IPS DF 6.9 (cell line): ENCODE data around the gene SENP1.

Experiments used
- DNase-seq: peaks from one replicate; pipeline ENCODE4 v3.0.0-alpha.2; 2013; ENCODE audit warnings: low read depth, low spot score
- H3K27ac ChIP-seq: one replicate; pipeline ENCODE4 v1.5.1; 2013; ENCODE audit warnings: low read length, control low read depth
- H3K27me3 ChIP-seq: 2 replicates; pipeline ENCODE4 v1.6.1; 2013; ENCODE audit warnings: mild to moderate bottlenecking, low read length; ENCODE audit not compliant: control insufficient read depth, insufficient read depth
- H3K36me3 ChIP-seq: 2 replicates; pipeline ENCODE4 v1.6.1; 2013; ENCODE audit warnings: low read length; ENCODE audit not compliant: control insufficient read depth, insufficient read depth
- H3K4me1 ChIP-seq: 2 replicates; pipeline ENCODE4 v1.6.1; 2013; ENCODE audit warnings: low read length; ENCODE audit not compliant: control insufficient read depth, insufficient read depth
- H3K4me3 ChIP-seq: 2 replicates; pipeline ENCODE4 v1.5.1; 2013; ENCODE audit warnings: mild to moderate bottlenecking, low read length
- H3K9me3 ChIP-seq: 2 replicates; pipeline ENCODE4 v1.6.1; 2013; ENCODE audit warnings: low read length, inconsistent platforms; ENCODE audit not compliant: control insufficient read depth, insufficient read depth
- WGBS: extraction: QIAGEN DNeasy Blood & Tissue Kit; methylation state at CpG from one replicate; pipeline ENCODE4 v1.1.7; 2013; ENCODE audit warnings: mixed read lengths, missing lambda C conversion rate; ENCODE audit not compliant: insufficient read length, insufficient coverage; 5-methylcytosine and 5-hydroxymethylcytosine counted together

SENP1 gene

DNA sequence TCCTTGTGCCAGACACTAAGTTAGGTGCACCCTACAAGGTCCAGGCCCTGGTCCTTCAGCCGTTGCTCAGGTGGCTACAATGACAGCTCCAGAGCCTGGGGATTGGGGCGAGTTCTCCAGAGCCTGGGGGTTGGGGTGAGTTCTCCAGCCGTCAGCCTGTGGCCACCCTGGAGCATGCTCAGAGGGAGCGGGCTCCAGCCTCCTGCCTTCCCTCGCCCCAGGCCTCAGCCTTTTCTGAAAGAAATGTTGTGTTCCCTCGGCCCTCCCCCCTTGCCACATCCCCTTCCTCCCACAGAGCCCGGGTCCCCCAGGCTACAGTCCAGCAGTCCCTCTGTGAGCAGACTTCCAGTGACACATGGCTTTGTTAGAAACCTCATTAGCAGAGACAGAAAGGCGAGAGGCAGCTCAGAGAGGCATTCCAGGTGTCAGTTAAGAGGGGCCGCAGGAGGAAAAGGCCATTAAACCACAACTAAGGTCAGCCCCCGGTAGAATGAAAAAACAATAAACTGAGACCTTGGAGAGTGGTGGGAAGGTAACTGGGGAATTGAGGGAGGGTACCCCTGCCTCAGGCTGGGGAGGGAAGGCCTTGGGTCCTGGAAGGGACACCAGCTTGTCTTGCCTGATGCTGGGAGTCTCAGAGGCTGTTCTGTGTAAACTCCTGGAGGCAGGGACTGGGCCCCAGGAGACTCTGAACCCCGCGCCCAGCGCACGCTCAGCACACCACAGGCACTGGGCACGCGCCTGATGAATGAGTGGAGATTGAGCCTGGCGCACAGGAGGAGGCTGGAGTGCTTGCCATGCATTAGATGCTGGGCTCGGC is 78.5 kb downstream of the SENP1 start:
- H3K9me3 ChIP-seq, result no peaks in the 10 kb centered on the region
- no peak overlapping the region for H3K4me3 ChIP-seq
- H3K4me1 ChIP-seq, result no peaks in the 10 kb centered on the region; the same call in 1 of the 2 replicates
- no peaks in the 10 kb centered on the region for H3K36me3 ChIP-seq
- WGBS, result no CpG with 5 or more reads among the region's 18 CpGs
- H3K27ac ChIP-seq, result no peak overlapping the region
- no peak for DNase-seq
- peaks cover 73% of the 10 kb centered on the region for H3K27me3 ChIP-seq

DNA sequence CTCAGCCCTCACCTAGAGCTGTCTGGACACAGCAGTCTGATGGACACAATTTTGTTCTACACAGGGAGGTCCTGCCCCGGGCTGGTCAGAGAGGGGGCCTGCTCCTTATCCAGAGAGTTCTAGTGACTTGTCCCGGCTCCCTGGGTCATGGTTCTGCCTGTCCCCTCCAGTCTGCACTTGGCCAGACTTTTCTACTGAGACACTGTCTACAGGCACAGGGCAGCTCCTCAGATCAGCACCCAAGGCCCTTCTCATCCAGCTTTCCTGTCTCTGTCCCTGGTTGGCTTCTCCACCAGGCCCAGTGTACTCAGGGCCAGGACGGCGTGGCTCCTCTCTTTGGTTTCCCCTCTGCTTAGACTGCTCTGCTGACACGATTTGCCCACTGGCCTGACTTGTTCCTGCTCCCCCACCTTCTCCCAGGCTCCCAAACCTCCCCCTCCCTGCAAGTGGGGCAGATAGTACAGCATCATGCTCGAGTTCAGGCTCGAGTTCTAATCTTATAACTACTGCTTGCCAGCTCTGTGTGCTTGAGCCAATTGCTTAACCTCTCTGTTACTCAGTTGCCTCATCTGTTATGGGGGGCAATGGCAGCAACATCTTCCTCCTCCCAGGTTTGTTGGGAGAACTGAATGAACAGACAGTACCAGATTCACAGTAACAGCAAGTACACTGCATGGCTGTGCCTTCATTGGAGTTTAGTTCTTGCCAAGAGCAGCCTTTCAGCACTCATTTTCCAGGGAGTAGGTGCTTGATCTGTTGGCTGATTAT is 79.6 kb downstream of the SENP1 start:
- DNase-seq, result no peak
- no peak overlapping the region for H3K27ac ChIP-seq
- no peaks in the 10 kb centered on the region; the same call in 1 of the 2 replicates for H3K4me1 ChIP-seq
- H3K9me3 ChIP-seq, result no peaks in the 10 kb centered on the region
- H3K27me3 ChIP-seq, result peaks cover 71% of the 10 kb centered on the region
- no peaks in the 10 kb centered on the region for H3K36me3 ChIP-seq
- H3K4me3 ChIP-seq, result no peak overlapping the region
- no CpG with 5 or more reads among the region's 7 CpGs for WGBS

DNA sequence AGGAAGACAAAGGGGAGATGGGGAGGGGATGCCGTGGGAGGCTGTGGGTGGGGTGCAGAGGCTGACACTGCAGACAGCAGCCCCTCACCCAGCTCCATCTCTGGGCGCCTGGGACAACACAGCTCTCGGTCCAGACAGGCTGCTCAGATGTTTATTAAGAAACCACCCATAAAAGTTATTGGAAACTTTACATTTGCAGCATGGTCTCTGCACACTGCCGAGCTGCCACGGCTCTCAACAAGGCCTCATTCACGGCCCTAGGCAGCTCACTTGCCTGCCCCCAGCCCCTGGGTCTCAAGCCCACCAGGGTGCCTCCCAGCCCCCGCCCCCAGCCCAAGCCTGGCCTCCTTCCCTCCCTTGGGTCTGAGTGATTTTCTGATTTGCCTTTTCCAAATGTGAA is 80.6 kb downstream of the SENP1 start:
- Histone ChIP-seq H3K27ac (no peak overlapping the region), H3K36me3 (no peaks in the 10 kb centered on the region), H3K9me3 (no peaks in the 10 kb centered on the region), H3K4me3 (no peak overlapping the region), H3K27me3 (peaks cover 73% of the 10 kb centered on the region), H3K4me1 (no peaks in the 10 kb centered on the region)
- no peak for DNase-seq
- no CpG with 5 or more reads among the region's 7 CpGs for WGBS

DNA sequence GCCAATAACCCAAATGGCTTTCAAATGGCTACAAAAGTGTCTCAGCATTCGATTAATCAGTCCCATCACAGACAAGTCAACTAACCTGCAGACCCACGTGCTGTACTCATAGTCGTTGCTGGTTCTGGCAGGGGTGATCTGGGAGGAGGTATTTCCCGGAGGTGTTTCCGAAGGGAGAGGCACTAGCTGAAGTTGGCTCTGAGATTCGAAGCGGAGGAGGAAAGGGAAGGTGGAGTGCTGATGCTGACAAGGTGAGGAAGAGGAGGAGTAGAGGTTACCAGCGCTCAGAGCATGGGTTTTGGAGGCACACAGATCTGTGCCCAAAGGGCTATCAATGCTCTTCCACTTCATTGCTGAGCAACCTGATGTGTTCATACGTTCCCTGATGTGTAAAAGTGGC is 81.1 kb downstream of the SENP1 start:
- H3K27me3 ChIP-seq, result peaks cover 74% of the 10 kb centered on the region
- no peaks in the 10 kb centered on the region for H3K9me3 ChIP-seq
- H3K27ac ChIP-seq, result no peak overlapping the region
- no peak for DNase-seq
- no peaks in the 10 kb centered on the region for H3K36me3 ChIP-seq
- no CpG with 5 or more reads among the region's 9 CpGs for WGBS
- H3K4me1 ChIP-seq, result no peaks in the 10 kb centered on the region
- no peak overlapping the region for H3K4me3 ChIP-seq

DNA sequence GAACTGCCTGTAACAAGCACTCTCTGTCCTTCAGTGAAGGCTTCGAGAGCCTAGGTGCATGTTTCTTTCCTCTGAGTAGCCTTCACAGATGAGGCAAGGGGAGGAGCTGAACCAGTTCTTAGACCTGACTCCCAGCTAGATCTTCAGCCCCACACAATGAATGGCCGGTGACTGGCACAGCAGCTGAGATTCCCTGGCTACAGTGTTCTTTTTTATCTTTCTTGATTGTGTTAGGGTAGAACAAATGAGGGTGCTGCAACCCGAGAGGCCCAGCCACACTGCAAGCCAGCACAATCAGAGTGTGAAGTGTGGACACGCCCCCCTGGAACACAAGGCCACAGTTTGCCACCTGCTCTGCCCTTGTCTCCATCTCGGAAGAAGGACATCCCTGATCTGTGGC is 82.5 kb downstream of the SENP1 start:
- no peak overlapping the region for H3K27ac ChIP-seq
- H3K27me3 ChIP-seq, result peaks cover 76% of the 10 kb centered on the region
- no peaks in the 10 kb centered on the region for H3K36me3 ChIP-seq
- DNase-seq, result no peak
- no peaks in the 10 kb centered on the region for H3K4me1 ChIP-seq
- no peak overlapping the region for H3K4me3 ChIP-seq
- no peaks in the 10 kb centered on the region for H3K9me3 ChIP-seq
- WGBS, result no CpG with 5 or more reads among the region's 5 CpGs

DNA sequence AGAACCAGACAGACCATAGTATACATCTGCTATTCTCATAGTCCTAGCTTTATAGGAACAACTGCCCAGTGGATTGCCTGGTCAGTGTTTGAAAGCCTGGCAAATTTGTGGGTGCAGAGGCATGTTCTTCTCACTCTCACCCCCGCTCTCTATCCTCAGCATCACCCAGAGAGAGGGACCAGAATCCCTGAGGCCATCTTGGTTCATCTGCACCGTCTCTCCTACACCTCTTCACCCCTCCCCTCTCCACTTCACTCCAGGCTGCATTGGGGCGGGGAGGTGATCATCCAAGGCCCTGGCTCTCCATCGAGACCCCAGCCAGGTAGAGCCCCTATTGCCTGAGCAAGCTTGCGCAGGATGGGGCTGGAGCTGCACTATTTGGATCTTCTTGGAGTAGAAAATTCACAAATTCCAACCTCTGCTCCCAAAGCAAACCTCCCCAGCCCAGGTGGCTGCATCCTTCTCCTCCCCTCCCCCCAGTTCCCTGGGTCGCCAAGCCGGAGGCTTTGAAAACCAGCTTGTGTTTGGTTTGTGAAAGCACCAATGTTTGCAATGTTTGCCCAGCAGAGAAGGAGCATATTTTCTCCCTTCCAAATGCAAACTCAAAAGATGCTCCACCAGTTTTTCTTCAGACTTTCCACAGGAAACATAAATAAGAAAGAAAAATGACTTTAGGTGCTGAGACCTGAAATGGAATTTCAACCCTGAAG is 83.0 kb downstream of the SENP1 start:
- H3K4me3 ChIP-seq, result no peak overlapping the region
- H3K27me3 ChIP-seq, result peaks cover 80% of the 10 kb centered on the region
- DNase-seq, result no peak
- no peak overlapping the region for H3K27ac ChIP-seq
- no peaks in the 10 kb centered on the region for H3K9me3 ChIP-seq
- no CpG with 5 or more reads among the region's 7 CpGs for WGBS
- no peaks in the 10 kb centered on the region for H3K4me1 ChIP-seq
- H3K36me3 ChIP-seq, result no peaks in the 10 kb centered on the region

DNA sequence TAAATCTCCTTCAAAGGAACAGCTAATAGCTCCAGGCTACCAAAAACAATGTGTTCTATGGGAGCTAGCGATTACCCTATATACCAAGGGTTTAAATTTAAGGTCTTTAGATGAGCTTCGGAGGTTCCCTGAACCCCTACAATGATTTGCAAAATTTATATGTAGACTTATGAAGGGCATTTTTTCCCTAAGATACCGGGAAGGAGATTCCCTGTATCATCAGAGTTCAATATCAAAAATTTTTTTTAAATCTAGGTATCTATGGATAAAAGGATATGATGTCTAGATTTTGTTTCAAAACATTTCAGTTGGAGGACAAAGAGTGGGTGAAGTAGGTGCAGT is 83.7 kb downstream of the SENP1 start:
- no CpG with 5 or more reads among the region's 3 CpGs for WGBS
- no peak overlapping the region for H3K4me3 ChIP-seq
- no peaks in the 10 kb centered on the region for H3K9me3 ChIP-seq
- no peak overlapping the region for H3K27ac ChIP-seq
- no peaks in the 10 kb centered on the region for H3K36me3 ChIP-seq
- no peak for DNase-seq
- H3K27me3 ChIP-seq, result peaks cover 80% of the 10 kb centered on the region
- no peaks in the 10 kb centered on the region for H3K4me1 ChIP-seq

DNA sequence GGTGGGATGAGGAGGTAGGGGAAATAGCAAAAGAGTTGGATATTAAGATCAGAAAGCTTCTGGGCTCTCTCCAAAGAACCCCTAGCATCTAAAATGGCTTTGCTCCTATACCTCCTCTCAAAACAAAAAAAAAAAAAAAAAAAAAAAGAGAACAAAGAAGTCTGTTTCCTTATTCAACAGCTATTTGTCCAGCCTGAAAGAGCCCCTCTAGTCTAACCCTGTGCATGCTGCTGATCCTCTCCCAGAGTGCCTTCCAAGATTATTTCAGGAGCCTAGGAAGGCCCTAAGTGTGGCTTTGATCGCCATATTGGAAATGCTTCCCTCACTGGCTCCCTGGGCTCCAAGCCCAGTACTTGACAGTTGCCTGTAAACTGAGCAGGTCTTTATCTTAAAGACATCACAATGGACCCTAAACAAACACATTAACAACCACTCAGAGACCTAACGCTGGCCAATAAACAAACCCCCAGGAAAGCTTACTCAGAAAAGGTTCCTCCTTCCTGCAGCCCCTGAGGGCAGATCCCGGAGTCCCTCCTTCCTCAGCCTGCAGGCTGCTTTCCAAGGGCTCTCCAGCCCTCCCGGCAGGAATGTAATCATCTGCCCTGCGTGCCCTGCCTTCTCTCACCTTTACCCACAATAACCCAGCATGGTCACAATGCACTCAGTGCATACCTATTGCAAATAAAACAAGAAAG is 84.2 kb downstream of the SENP1 start:
- H3K9me3 ChIP-seq, result no peaks in the 10 kb centered on the region
- H3K36me3 ChIP-seq, result no peaks in the 10 kb centered on the region
- no peak overlapping the region for H3K27ac ChIP-seq
- peaks cover 80% of the 10 kb centered on the region for H3K27me3 ChIP-seq
- DNase-seq, result no peak
- H3K4me1 ChIP-seq, result no peaks in the 10 kb centered on the region
- WGBS, result no CpG with 5 or more reads among the region's 5 CpGs
- H3K4me3 ChIP-seq, result no peak overlapping the region

DNA sequence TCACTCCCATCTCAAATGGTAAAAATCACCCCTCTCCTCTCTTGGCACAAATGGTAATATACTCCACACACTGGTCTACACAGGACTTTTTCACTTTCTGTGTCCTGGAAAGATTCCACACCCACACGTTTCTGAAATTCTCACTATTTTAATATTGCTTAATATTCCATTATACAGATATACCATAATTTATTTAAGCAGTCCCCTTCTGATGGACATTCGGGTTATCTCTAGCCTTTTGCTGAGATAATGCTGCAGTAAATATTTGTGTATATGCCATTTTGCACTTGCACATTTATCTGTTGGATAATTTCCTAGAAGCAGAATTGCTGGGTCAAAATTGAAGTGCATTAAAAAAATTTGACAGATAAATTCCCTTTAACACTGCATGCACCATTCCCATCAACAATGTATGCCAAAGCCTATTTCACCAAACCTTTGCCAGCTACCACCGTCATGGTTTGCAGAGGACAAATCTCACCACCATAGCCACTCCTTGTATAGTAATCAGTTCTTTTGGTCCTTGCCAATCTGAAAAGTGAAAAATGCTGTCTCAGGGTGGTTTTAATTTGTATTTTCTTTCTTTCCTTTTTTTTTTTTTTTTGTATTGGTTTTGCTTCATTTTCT is 86.1 kb downstream of the SENP1 start:
- H3K27me3 ChIP-seq, result peaks cover 81% of the 10 kb centered on the region
- no peak overlapping the region for H3K4me3 ChIP-seq
- no peaks in the 10 kb centered on the region for H3K36me3 ChIP-seq
- H3K27ac ChIP-seq, result no peak overlapping the region
- no CpG with 5 or more reads among the region's 3 CpGs for WGBS
- no peak for DNase-seq
- no peaks in the 10 kb centered on the region for H3K4me1 ChIP-seq
- no peaks in the 10 kb centered on the region for H3K9me3 ChIP-seq

DNA sequence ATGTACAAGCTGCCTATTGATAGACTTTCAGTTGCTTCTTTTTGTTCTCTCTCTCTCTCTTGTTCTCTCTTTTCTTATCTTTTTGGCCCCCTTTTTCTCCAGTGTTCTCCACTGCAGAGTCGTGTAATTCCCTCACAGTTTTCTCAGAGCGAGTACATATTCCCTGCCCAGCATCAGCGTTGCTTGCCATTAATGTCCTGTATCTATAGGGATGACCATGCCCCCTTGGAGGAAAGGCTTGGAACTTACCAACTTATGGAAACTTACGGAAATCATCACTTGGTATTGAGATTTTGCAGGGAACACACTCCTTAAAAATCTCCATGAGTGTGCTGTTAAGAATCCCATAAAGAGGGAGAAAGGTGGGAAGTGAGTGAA is 87.3 kb downstream of the SENP1 start:
- no CpG with 5 or more reads among the region's 4 CpGs for whole genome bisulfite sequencing
- Histone ChIP-seq H3K27ac (no peak overlapping the region), H3K9me3 (no peaks in the 10 kb centered on the region), H3K4me1 (no peaks in the 10 kb centered on the region), H3K4me3 (no peak overlapping the region), H3K36me3 (no peaks in the 10 kb centered on the region), H3K27me3 (peaks cover 80% of the 10 kb centered on the region)
- no peak for DNase-seq
